Duodenal mucosa (tissue), 2 donors: ENCODE results near the gene NCOA3.

Source experiments
- H3K27ac ChIP-seq: one replicate; pipeline ENCODE4 v1.7.0; 2013; ENCODE audit warnings: low read depth, low read length
- H3K27me3 ChIP-seq, 2 donors: one replicate each; pipeline ENCODE4 v1.7.0; 2013; ENCODE audit warnings: low read length in 2 of 2, control low read depth in 1 of 2; ENCODE audit not compliant: insufficient read depth in 2 of 2, control insufficient read depth in 1 of 2
- H3K36me3 ChIP-seq, 2 donors: one replicate each; pipeline ENCODE4 v1.7.0; 2013; ENCODE audit warnings: low read length in 2 of 2, control low read depth in 1 of 2; ENCODE audit not compliant: insufficient read depth in 2 of 2, control insufficient read depth in 1 of 2
- H3K4me1 ChIP-seq, 2 donors: one replicate each; pipeline ENCODE4 v1.7.0; 2013; ENCODE audit warnings: low read length in 2 of 2, control low read depth in 1 of 2; ENCODE audit not compliant: insufficient read depth in 2 of 2, control insufficient read depth in 1 of 2
- H3K4me3 ChIP-seq, 2 donors: one replicate each; pipeline ENCODE4 v1.7.0; 2013; ENCODE audit warnings: low read length in 2 of 2, low read depth in 1 of 2
- H3K9ac ChIP-seq, 2 donors: one replicate each; pipeline ENCODE4 v1.7.0; 2013; ENCODE audit warnings: low read length in 2 of 2, low read depth in 1 of 2
- H3K9me3 ChIP-seq, 2 donors: one replicate each; pipeline ENCODE4 v1.7.0; 2013; ENCODE audit warnings: low read length in 2 of 2, control low read depth in 1 of 2; ENCODE audit not compliant: control insufficient read depth in 1 of 2

Gene NCOA3

GRCh38 chr20:47684306-47685080 lies 182.8 kb downstream of the NCOA3 start:
- no peak overlapping the region for H3K27ac ChIP-seq
- H3K36me3 ChIP-seq = peaks cover 10 to 28% of the 10 kb centered on the region in 2 donors
- H3K4me1 ChIP-seq = peaks cover 6 to 16% of the 10 kb centered on the region in 2 donors
- H3K4me3 ChIP-seq = no peak overlapping the region
- H3K27me3 ChIP-seq = no peaks in the 10 kb centered on the region
- H3K9me3 ChIP-seq = no peaks in the 10 kb centered on the region
- H3K9ac ChIP-seq = no peak overlapping the region

DNA sequence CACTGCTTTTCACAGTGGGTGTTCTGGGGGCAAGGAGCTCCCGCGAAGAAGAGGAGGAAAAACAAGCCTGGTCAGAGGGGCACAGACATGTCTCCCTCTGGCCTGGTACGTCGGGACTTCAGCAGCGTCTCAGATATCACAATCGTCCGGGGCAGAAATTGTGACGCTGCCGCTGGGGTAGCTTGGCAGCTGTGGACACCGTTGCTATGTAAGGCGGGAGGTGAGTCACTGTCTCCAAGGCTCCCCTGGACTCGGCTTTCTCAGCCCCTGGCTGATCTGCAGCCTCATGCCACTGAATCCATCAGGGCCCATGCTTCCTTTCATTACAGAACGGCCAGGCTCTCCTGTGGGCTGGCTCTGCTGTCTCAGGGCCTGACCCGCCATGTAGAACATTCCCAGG lies 184.9 kb downstream of the NCOA3 start:
- H3K9ac ChIP-seq = no peak overlapping the region
- no peak overlapping the region for H3K4me3 ChIP-seq
- no peak overlapping the region for H3K27ac ChIP-seq
- H3K9me3 ChIP-seq = no peaks in the 10 kb centered on the region
- H3K27me3 ChIP-seq = no peaks in the 10 kb centered on the region
- peaks cover 18 to 28% of the 10 kb centered on the region in 2 donors for H3K36me3 ChIP-seq
- H3K4me1 ChIP-seq = peaks cover 0 to 12% of the 10 kb centered on the region in 2 donors

DNA sequence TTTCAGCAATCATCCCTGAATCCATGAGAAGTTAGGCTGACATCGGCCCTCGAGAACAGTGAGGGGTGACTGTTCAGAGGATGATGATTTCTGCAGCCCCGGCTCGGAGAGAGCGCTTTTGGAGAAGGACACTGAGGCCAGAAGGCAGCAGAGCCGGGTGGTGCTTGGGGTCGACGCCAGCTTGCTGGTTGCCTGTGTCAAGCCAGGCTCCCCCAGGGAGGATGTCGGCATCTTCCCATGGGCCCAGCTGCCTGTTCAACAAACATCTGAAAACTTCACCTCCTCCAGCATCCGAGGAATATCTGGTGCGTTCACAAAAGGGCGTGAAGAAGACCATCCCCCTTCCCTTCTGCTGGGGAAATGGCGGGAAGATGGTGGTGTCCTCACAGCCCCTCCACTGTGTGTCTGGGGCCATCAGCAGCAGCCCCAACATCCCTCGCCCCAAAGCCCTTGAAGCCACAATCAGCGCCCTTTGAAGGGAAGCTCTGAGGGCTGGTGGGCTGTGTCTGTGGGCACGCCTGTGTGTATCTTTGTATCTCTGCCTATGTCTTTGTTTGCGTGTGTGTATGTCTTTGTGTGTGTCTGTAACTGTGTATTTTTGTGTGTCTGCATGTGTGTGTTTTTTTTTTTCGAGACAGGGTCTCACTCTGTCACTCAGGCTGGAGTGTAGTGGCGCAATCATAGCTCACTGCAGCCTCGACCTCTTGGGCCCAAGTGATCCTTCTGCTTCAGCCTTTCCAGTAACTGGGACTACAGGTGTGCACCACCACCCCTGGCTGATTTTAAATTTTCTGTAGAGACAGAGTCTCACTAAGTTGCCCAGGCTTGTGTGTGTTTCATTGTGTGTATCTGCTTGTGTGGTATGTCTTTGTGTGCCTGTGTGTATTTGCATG lies 185.7 kb downstream of the NCOA3 start:
- Histone ChIP-seq H3K9ac (no peak overlapping the region), H3K4me1 (peaks cover 0 to 6% of the 10 kb centered on the region in 2 donors), H3K9me3 (no peaks in the 10 kb centered on the region), H3K27me3 (no peaks in the 10 kb centered on the region), H3K27ac (no peak overlapping the region), H3K4me3 (no peak overlapping the region), H3K36me3 (peaks cover 18 to 28% of the 10 kb centered on the region in 2 donors)

- Histone ChIP-seq H3K4me3 (no peak overlapping the region), H3K27ac (no peak overlapping the region), H3K36me3 (peaks cover 12 to 24% of the 10 kb centered on the region in 2 donors)
Measured at GRCh38 chr20:47688385-47689381, 187.0 kb downstream of the NCOA3 start.

GRCh38 chr20:47689731-47690130 lies 188.0 kb downstream of the NCOA3 start:
- H3K27me3 ChIP-seq = no peaks in the 10 kb centered on the region
- no peaks in the 10 kb centered on the region for H3K9me3 ChIP-seq
- H3K27ac ChIP-seq = no peak overlapping the region
- no peak overlapping the region for H3K9ac ChIP-seq
- peaks cover 7 to 22% of the 10 kb centered on the region in 2 donors for H3K36me3 ChIP-seq
- no peak overlapping the region for H3K4me3 ChIP-seq
- H3K4me1 ChIP-seq = no peaks in the 10 kb centered on the region

More at GRCh38 chr20:47688385-47689381, 187.0 kb downstream of the NCOA3 start:
- H3K9ac ChIP-seq = no peak overlapping the region
- H3K27me3 ChIP-seq = no peaks in the 10 kb centered on the region
- no peaks in the 10 kb centered on the region for H3K4me1 ChIP-seq
- no peaks in the 10 kb centered on the region for H3K9me3 ChIP-seq

DNA sequence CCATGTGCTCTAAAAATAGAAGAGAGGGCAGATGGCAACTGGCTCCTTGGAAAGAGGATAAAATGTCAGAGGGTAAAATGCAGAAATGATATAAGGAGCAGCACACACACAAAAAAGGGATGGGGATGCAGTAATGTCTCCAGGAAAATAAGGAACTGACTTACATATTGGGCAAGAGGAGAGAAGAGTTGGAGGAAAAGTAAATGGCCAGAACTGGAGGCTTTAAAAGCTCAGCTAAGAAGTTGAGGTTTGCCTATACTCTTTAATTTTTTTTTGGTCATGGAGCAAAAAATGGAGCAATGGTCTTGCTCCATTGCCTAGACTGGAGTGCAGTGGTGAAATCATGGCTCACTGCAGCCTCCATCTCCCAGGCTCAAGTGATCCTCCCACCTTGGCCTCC lies 189.9 kb downstream of the NCOA3 start:
- Histone ChIP-seq H3K4me1 (no peaks in the 10 kb centered on the region), H3K4me3 (no peak overlapping the region), H3K9me3 (no peaks in the 10 kb centered on the region), H3K27ac (no peak overlapping the region), H3K36me3 (peaks cover 7 to 22% of the 10 kb centered on the region in 2 donors), H3K9ac (no peak overlapping the region), H3K27me3 (no peaks in the 10 kb centered on the region)

DNA sequence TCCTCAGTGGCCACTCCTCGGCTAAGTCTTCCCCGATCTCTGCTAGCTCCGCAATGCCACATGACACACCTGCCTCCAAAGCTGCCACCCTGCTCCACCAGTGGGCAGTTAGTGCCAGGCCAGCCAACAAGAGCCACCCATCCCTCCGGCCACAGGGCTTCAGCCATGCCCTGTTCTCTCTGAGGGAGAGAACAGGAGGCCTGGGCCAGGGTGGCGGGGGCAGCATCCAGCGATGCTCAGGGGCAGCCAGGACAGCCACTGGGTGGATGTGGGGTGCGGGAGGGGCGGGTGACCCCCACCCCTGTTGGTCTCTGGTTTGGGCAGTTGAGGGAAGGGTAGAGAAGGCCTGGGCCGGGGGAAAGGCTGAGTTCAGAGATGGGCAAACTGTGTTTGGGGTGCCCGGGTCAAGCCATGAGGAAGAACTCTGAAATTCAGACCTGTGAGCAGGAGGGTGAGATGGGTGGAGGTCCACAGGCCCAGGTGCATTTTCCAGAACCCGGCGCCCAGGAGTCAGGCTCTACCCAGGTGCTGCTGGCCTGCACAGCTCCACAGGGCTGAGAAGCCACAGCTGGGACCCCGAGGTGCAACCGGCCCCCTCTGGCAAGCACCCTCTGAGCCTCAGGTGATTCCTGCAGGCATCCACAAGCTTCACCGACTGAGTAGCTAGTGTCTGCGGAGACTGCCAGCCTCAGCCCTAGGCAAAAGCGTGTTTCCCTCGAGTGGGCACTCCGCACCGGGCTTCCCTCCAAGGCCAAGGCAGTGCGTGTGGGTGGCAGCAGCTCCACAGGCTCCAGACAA lies 192.5 kb downstream of the NCOA3 start:
- Histone ChIP-seq H3K9ac (no peak overlapping the region), H3K4me3 (no peak overlapping the region), H3K27me3 (no peaks in the 10 kb centered on the region), H3K4me1 (no peaks in the 10 kb centered on the region), H3K27ac (no peak overlapping the region), H3K9me3 (no peaks in the 10 kb centered on the region), H3K36me3 (peaks cover 10% of the 10 kb centered on the region in 2 donors)

- no peaks in the 10 kb centered on the region for H3K4me1 ChIP-seq
- H3K9me3 ChIP-seq = no peaks in the 10 kb centered on the region
- no peak overlapping the region for H3K4me3 ChIP-seq
- no peak overlapping the region for H3K27ac ChIP-seq
- H3K27me3 ChIP-seq = no peaks in the 10 kb centered on the region
- peaks cover 6 to 8% of the 10 kb centered on the region in 2 donors for H3K36me3 ChIP-seq
- no peak overlapping the region for H3K9ac ChIP-seq
Measured at GRCh38 chr20:47696856-47697255, 195.2 kb downstream of the NCOA3 start.

DNA sequence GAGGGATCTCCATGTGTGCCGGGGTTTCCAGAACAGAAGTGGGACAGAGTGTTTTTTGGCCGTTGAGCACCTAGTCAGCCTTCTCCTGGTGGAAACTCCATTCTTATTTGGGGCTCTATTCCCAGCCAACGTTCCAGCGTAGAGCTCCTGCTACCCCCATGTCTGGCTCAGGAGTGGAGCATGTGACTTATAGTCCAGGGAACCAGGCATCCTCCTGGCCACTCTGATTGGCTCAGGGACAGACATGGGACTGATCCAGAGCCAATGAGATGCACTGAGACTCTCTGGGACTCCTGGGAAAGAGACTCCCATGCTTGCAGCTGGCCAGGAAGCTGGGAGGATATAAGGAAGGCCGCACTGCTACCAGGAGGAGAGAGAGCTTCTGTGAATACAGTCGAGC lies 196.5 kb downstream of the NCOA3 start:
- no peak overlapping the region for H3K4me3 ChIP-seq
- peaks cover 6 to 8% of the 10 kb centered on the region in 2 donors for H3K36me3 ChIP-seq
- no peaks in the 10 kb centered on the region for H3K4me1 ChIP-seq
- H3K9ac ChIP-seq = no peak overlapping the region
- H3K27me3 ChIP-seq = no peaks in the 10 kb centered on the region
- no peak overlapping the region for H3K27ac ChIP-seq
- H3K9me3 ChIP-seq = no peaks in the 10 kb centered on the region
